ENCODE measurements around the gene RNF225.
"Not testable (repeated sequence)": the region's sequence is repeated elsewhere in the genome, so short reads cannot be mapped to it uniquely, and the experiment has no call there.

Gene RNF225
- total RNA-seq, result 0 to 0.38 (median 0.13) reads per million in 18 experiments

DNA sequence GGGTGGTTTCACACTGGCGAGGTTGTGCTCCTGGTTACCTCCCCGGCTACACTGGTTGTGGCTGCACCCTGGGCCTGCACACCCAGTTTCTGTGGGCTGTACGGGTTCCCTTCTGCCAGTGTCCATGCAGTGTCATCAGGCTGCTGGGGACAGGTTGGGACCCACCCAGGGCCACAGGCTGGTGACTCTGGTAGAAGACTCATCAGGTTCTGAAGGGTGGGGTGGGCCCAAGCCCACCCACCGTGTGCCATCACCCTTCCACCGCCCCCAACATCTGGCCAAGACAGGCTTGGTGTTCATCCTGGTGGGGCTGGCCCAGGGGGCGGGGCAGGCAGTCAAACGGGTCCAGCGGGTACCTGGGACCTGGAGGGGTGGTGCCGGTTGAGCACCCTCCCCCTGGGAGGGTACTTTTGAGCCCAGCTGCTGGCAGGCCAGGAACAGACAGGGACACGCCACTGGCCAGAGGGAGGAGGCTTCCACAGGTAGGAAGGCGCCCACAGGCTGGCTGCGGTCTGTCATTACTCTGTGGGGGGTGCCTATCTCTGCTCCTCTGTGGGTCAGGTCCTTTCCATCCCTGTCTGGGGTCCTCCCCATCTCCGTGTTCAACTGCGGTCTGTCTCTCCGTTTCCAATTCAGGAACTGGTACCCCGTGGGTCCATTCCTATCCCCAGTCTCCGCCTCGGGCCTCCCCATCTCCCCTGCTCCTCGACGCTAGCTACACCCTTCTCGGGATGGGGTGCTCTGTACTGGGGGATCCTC lies at the start of gene RNF225:
RNF225 (plus strand) TSS at position 437 of the 759 bp plus-strand sequence. CDS start 434 bp downstream, outside the sequence.
- no peak for DNase-seq

DNA sequence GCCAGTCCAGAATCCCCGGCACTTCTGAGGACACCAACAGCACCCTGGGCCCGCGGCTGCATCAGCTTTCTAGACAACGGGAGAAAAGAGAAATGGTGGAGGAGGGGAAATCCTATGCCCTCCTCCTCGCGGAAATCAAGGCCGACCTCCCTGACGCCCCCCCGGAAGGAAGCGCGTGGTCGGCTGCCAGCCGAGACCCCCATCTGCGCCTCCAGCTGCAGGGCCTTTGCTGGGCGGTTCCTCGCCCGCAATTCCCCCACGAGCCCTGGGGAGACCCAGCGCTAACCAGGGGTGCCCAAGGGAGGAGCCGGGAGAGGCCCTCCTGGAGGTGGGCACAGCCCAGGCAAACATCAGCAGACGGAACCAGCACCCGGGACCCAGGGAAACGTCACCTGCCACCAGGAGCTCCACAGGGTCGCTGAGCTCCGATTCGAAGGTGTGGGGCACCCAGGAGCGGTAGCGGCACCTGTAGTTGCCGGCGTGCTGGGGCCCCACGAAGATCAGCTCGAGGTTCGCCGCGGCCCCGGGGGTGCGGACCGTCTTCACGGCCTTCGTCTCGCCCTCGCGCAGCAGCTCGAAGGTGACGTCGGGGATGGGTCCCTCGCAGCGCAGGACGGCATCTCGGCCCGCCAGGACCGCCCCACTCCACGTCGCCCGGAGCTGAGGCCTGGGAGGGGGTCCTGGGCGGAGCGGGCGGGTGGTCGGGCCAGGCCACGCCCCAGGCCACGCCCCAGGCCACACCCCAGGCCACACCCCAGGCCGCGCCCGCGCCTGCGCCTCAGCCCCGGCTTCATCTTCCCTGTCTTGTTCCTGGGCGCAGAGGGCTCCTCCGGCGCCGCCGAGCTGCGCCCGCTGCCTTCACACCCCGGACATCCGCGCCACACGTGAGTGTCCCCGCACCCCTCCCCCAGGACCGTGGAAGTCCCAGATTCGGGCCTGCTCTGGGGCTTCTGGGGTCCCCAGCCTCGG lies 48.2 kb upstream of the RNF225 start:
- DNase-seq, result peak; percentile 68 to 80

DNA sequence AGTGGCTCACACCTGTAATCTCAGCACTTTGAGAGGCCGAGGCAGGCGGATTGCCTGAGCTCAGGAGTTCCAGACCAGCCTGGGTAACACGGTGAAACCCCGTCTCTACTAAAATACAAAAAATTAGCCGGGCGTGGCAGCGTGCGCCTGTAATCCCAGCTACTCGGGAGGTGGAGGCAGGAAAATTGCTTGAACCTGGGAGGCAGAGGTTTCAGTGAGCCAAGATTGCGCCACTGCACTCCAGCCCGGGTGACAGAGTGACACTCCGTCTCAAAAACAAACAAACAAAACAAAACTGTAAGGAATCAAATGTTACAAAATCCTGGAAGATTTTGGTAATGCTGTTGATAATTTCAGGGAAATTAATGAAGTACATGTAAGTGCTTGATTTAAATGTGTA lies 47.4 kb upstream of the RNF225 start:
- DNase-seq, result not testable (repeated sequence)

DNA sequence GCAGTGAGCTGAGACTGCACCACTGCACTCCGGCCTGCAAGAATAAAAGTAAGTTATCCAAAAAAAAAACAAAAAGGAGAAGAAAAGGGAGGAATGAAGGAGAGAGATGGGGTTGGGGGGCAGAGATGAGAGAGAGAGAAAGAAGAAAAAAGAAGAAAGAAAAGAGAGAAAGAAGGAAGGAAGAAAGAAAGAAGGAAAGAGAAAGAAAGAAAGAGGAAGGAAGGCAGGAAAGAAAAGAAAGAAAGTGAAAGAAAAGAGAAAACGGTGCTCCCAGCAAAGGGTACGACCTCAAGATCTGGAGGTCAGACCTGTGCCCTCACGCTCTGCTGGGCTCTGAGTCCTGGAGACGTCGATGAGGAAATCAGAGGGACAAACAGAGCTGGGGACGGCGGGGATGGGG lies 45.9 kb upstream of the RNF225 start:
- DNase-seq, result no peak

DNA sequence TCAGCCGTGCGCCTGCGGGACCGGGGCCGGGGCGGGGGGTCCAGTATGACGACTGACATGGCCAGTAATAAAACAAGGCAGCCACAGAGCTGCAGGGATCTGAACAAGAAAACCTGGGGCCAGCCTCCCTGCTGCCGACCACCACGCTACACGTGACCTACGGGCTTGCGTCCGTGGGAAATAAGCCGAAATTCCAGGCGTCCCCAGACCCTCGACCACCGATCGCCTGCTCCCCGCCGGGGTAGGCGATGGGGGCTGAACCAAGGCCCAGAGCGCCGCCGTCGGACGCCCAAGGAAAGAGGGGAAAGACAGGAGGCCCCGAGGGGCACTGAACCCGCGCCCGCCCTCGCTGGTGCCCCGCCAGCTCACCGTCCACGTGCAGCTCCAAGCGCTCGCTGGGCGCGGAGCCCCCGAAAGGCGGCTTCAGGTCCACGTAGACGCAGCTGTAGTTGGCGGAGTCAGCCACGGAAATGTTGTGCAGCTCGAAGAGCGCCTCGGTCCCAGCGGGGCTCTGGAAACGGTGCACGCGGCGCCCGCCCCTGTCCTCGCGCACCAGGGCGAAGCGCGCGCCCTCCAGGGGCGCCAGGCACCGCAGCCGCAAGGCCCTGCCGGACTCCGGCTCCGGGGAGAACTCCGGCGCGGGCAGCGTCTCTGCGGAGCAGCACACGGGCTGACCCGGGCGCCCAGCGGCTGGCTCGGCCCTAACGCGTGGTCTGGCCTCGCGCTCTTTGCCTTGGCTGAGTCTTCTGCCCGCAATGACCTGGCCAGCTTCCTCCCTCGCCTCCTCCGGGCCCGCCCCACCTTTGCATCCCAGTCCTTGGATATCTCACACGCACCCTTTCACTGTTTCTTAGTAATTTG lies 45.2 kb upstream of the RNF225 start:
- no peak for DNase-seq

DNA sequence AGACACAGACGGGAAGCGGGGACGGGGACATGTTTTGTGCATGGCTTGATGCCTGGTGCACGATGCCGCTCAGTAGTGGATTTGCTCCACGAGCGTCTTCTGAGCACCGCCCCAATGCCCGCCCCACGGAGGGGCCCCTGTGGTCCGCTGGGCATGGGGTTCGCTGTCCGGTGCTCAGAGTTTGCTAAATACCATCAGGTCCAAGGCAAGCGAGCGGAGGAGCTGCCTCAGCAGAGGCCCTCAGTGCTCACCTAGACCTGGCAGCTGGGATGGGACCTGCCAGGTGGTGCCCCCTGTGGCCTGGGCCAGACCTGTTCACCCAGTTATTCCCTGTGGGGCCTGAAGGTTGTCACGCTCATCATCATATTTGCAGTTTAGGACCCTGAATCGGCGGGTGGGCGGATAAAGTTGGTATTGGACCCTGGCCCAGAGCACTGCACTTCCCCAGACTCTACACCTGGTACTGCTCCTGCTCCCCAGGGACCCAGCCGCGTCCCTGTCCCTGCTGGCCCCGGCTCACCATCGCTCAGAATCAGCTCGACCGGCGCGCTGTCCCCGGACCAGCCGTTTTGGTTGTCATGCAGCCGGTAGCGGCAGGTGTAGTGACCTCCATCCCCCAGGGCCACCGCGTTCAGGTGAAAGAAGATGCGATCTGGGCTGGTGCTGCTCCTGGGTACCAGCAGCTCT lies 44.4 kb upstream of the RNF225 start:
- no peak for DNase-seq

DNA sequence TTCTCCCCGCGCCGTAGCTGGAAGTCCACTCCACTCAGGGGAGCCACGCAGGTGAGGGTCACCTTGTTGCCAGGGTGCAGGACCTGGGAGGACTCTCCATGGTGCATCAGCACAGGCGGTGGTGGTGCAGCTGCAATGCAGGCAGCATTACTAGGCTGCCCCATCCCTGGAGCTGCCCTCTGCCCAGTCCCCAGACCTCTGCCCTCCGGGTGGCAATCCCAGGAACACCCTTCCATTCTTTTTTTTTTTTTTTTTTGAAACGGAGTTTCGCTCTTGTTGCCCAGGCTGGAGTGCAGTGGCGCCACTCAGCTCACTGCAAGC lies 43.9 kb upstream of the RNF225 start:
- no peak for DNase-seq

DNA sequence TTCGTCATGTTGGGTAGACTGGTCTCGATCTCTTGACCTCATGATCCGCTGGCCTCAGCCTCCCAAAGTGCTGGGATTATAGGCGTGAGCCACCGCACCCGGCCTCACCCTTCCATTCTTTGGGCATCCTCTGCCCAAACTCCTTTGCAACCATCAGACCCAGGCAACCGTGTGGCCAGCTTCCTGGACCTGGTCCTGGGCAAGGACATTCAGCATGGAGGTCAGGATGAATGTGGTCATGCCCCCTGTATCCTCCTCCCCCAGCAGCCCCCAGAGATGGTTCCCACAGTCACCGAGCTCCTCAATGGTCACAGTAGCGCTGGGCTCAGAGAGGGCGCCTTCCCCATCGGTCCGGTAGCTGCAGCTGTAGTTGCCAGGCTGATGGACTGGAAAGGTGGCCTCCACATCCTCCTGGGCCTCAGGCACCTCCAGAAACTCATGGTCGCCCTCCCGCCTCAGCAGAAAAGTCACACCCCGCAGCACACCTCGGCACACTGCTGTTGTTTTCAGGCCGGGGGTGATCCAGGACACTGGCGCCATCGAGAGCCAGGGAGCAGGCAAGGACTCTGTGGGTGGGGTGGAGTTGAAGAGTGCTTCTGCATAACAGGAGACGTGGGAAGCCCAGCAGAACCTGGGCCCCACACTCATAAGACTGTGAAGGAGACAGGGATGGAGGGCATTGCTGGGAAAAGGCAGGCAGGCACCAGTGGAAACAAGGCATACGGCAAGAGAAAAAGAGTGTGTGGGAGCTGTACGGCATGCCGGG lies 43.3 kb upstream of the RNF225 start:
- DNase-seq, result no peak

DNA sequence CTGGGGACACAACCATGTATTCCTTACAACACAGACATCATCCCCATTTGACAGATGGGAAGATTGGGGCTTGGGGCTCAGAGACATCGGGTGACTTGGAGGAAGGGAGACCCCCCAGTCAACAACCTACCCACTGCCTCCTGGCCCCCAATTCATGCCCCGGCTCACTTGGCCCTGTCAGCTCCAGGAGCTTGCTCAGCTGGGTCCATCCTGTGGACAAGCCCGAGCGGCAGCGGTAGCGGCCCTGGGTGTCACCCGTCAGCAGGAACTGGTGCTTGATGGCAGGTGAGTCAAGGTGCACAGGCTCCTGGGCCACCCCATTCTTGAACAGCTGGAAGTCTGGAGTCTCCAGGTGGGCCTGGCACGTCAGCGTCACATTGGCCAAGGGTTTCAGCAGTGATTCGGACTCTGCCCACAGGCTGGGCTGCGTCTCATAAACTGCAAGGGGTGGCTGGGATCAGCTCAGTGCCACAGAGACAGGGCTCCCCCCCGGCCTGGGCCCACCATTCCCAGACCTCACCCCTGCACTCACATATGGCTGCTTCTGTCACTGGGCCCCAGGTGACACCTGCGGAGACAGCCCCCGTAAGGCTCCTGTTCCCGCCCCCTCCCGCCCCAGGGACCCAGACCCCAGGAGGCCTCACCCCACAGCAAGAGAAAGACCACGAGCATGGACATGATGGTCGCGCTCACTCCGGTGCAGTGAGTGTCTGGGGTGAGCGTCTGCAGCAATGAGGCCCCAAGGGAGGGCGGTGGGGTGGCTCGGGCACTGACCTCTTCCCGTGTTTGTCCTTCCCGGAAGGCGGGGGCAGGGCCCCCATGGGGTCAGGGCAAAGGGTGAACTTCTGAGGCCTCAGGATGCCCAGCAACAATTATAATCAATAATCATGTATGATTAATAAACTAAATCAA lies 42.4 kb upstream of the RNF225 start, which contains the start of gene A1BG:
A1BG (minus strand) TSS at position 733 of the 912 bp plus-strand sequence; CDS start at position 678, 55 bp downstream.
- DNase-seq, result no peak

DNA sequence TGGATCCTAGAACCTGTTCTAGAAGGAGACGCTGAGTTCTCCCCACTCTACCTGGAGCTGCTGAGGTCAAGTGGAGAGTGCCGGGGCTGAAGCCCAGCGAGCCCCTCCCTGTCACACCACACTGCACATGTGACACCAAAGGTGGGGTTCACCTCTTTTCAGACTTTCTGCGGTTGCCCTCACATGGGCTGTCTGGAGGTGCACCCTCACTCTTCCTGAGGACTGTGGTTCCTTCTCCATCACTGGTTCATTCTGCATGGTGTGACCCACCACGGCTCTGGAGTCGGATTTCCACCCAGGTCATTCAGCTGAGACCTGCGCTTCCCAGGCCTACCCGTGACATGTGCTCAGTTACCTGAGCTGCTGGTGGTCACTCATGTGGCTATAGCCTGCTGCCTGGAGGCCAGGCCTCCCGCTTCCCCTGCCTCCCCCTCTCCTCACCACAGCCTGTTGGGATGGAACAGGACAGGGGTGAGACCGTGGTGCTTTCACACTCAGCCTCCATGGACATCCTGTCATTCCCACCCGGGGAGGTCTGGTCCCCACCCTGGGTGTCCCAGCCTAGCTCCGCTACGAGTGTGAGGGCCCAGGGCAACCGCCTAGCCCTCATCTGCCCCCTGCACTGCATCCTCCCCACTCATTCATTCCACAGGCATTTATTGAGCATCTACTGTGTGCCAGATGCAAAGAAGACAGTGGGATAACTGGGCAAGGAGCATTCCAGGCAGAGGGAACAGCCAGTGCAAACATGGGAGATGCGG lies 41.6 kb upstream of the RNF225 start:
- no peak for DNase-seq

DNA sequence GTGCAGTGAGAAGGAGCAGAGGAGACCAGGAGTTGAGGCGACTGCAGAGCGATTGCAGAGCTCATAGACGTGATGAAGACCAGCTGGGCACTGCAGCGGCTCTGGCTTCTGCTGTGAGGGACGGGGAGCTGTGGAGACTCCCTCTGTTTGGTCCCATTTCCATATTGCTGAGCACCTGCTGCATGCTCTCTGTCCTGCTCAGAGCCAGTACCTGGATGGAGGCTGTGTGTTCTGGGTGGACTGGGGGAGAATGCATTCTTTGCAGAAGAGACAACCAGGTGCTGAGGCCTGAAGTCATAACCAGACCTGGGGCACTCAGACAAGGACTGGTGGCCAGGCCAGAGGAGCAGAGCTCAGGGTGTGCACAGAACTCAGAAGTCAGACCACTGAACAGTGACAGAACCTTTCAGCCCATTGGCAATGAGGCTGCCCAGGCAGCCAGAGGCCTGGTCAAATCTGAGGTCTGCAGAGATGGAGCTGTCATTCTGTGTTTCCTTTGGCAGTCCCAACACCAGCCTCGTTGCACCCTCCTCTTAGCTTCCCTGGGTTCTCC lies 40.9 kb upstream of the RNF225 start:
- no peak for DNase-seq

DNA sequence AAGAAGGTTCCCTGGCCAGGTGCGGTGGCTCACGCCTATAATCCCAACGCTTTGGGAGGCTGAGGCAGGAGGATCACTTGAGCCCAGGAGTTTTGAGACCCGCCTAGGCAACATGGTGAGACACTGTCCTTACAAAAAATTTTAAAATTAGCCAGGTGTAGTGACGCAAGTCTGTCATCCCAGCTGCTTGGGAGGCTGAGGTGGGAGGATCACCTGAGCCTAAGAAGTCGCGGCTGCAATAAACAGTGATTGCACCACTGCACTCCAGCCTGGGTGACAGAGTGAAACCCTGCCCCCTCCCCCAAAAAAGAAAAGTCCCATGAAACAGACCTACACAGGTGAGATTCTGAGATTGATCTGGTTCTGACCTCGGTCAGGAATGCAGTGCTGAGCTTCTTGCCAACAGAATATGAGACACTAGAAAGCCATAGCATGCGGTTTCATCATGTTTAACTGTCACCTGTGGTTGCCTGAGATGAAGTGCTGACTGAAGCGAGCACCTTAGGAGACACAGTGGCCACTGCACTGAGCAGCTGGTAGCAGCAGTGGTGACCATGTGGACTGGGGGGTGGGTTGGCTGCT lies 40.1 kb upstream of the RNF225 start:
- no peak for DNase-seq

DNA sequence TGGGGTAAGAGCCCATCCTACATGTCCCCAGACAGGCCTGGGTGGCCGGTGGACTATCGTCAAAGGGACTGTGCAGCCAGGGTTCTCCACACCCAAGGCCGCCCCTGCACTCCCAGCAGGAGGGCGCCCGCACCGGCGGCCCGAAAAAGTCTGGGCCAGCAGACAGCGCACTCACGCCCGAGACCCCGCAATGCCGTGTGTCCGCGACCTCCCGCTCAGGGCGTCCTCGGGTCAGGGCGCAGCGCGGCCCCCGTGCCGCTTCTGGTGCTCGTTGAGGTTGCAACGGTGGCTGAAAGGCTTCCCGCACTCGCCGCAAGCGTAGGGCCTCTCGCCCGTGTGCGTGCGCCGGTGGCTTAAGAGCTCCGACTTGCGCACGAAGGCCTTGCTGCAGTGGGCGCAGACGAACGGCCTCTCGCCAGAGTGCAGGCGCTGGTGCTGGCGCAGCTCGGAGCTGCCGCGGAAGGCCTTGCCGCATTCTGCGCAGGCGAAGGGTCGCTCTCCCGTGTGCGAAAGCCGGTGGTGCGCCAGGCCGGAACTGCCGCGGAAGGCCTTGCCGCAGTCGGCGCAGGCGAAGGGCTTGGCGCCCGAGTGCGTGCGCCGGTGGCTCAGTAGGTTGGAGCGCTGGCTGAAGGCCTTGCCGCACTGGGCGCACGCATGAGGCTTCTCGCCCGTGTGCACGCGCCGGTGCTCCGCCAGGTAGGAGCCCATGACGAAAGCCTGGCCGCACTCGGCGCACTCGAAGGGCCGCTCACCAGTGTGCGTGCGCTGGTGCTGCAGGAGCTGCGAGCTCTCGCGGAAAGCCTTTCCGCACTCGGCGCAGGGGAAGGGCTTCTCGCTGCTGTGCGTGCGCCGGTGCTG lies 39.3 kb upstream of the RNF225 start:
- DNase-seq, result peak in 1 of 2 donors; percentile 14

DNA sequence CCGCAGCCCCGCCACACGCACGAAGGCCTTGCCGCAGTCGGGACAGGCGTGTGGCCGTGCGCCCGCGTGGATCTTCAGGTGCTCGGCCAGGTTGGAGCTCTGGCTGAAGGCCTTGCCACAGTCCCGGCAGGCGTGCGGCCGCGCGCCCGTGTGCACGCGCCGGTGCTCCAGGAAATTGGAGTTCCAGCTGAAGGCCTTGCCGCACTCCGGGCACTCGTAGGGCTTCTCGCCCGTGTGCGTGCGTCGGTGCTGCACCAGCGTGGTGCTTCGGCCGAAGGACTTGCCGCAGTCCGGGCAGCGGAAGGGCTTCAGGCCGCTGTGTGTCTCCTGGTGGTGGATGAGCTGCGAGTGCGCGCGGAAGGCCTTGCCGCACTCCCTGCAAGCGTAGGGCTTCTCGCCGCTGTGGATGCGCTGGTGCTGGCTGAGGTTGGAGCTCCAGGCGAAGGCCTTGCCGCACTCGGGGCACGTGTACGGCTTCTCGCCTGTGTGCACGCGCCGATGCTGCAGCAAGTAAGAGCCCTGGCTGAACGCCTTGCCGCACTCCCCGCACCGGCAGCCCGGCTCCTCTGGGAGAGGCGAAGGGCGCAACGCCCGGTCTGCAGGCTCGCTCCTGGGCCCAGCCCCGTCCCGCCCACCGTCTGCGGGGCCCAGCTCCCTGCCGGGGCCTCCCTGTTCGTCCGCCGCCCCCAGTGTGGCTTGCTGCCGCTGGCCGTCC lies 38.5 kb upstream of the RNF225 start:
- no peak for DNase-seq

DNA sequence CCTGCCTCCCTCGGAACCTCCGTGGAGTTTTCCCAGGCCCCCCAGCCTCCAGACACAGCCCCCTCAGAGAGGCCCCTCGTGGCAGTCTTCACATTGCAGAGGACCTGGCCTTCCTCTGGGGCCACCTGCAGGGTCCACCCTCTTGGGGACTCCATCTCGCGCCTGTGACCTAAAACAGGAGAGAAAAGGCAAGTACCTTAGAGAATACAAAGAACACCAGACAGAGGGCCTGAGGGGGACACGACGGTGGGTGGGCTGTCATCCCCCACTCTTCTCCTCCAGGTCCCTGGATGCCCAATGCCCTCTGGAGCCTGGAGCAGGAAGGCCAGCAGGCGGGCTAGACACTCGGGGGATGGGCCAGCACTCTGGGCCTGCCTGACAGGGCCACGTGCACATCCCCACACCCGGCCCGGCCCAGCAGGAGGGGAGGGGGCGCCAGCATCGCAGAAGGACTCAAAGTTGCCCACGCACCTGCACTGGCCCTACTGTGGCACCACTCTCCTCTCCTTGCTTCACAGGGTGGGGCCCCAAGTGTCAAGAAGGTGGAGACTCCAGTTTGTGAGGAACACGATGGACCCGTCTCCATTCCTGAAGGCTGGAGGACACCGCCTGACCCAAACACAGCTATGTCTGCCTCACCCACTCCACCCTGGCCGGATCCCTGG lies 37.8 kb upstream of the RNF225 start:
- no peak for DNase-seq

DNA sequence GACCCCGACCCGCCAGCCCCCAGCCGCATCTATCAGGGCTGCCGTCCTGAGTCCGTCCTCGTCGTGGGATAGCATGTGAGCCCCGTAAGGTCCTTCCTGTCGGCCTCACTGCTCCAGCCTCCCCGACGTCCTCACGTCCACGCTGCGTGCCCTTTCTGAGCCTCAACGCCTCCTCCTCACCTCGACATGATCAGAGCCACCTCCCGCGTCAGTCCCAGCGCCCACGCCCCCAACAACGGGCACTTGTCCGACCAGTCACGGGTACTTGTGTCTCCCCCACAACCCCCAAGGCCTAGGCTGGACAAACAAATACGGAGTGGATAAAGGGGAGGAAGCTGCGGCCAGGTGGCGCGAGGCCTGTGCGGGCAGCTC lies 33.6 kb upstream of the RNF225 start:
- peak; percentile 62 to 77 for DNase-seq
